HG03565 (cell line): Measurements from ENCODE around the gene C1orf167.

Source experiments
- ATAC-seq: cut with Tn5 transposase; IDR thresholded peaks from one replicate; pipeline ENCODE4 v1.9.1; 2021; ENCODE audit warnings: mild to moderate bottlenecking, moderate library complexity; ENCODE audit not compliant: unreplicated experiment

The C1orf167 gene

DNA sequence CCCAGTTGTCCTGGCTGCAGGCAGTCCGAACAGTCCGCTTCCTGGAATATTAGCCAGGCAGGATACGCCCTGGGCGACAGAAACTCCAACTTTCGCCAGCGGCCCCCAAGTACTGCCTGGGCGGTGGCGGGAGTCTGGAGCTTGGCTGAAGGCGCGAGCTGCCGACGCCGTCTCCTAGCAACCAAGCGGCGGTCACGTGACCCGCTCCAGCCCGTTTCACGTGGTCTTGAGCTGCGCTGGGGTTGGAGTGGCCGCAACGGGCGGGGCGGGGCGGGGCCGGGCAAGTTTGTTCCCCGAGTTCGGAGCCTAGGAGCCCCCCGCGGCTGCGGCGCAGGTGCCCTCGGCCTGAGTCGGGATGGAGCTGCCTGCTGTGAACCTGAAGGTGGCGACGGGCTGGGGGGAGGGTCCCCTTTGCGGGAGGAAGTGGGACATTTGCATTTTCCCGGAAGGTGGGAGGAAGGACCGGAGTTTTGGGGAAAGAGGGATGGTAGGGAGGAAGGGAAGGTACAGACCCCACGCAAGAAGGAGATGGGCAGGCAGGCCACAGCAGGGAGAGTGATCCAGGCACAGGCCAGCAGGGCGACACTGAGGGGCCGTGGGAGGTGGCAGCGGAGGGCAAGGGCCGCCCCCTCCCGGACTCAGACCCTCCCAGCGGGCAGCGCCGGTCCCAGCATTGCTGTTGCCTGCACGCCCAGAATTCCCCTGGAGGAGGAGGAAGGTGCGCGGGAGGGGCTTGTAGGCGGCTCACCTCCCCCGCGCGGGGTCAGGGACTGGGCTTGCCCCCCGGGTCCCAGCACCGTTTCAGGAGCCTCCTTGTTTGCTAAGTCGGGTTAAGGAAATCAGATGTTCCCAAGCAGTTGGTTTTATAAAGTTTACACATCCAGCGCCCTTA is 25.9 kb upstream of the C1orf167 start, which contains the start of gene AGTRAP:
TSS of gene AGTRAP (plus strand) at position 283 of the 892 bp plus-strand sequence. CDS start at position 356, 73 bp downstream.
- peak; percentile 64 for ATAC-seq

- ATAC-seq: no peak
Observed at GRCh38 chr1:11736746-11737639, 25.0 kb upstream of the C1orf167 start.

DNA sequence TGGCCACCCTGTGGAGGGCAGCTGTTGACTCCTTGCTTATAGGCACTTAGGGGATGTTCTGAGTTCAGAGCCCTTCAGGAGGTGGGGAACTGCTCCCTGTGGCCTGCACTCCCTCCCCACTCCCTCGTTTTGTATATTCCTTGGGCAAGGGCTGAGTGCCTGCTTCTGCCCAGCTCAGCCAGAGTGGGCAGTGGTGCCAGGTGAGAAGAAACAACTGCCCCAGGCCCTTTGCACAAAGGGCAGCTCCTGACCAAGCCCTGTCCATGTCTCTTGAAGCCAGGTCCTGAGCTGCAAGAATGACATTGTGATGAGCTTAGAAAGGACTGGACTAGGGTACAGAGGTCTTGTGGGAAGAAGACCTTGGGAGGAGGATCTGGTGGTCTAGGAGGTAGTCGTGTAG is 23.9 kb upstream of the C1orf167 start:
- no peak for ATAC-seq

GRCh38 chr1:11738783-11739182 is 23.2 kb upstream of the C1orf167 start:
- ATAC-seq: no peak

DNA sequence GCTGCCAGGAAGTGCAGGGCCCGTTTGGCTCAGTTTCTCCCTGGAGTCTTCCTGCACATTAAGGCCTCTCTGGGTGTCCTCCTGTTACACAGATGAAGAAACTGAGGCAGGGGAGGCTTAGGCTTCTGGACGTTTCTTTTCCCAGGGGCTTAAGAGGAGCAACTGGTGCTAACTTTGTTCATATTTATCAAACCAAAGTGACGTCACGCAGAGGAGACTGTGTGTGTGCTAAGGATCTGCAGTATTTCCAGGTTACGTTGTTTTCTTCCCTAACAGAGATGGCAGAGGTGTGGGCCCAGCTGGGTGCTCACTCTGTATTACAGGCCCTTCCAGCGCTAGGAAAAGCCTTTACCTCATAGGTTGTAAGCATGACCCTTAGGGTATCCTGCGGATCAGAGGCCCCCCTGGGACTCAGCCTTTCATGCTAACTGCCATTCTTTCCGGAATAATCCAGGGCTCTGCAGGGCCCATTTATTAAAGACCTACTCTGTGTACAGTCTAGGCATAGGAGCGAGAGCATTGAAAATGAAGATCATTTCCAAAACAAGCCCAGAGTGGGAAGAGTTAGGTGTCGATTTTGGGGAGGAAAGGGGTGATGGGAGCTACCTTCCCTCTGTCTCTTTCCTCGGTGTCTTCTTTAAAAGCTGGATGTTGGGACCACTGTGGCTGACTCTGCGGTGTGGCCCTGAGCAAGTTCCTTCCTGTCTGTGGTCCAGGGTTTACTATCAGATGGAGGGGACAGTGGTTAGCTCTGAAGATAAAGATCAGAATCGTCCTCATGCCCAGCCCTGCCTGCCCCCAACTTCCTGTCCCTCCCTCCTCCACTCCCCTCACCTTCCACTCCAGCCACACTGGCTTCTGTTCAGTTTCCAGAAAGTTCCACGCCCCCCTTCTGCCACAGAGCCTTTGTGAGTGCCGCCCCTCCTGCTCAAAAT is 21.5 kb upstream of the C1orf167 start:
- no peak for ATAC-seq

- no peak for ATAC-seq
Observed at GRCh38 chr1:11741482-11741881, 20.5 kb upstream of the C1orf167 start.

GRCh38 chr1:11741919-11742558 is 20.0 kb upstream of the C1orf167 start:
- no peak for ATAC-seq

GRCh38 chr1:11744287-11744686 is 17.7 kb upstream of the C1orf167 start:
- ATAC-seq: no peak

DNA sequence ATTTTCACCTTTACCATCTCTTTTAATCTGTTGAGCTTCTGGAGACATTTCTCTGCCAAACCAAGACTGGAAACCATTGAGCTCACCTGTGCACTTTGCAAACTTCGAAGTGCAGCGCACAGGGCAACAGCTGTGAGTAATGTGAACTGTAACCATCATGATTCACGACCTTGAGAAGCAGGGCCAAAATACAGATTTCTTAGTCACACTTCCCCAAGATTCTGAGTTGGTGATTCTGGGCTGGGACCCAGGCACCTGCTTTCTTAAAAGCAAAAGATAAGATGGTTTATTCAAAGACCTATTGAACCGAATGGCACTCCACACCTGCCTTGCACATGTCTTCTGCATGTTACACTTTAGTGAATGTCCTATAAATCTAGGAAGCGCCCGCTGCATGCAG is 15.9 kb upstream of the C1orf167 start:
- no peak for ATAC-seq

GRCh38 chr1:11746795-11747487 is 15.1 kb upstream of the C1orf167 start:
- ATAC-seq: no peak

- no peak for ATAC-seq
Observed at GRCh38 chr1:11748294-11749202, 13.4 kb upstream of the C1orf167 start.

- ATAC-seq: no peak
Observed at GRCh38 chr1:11749203-11749689, 12.7 kb upstream of the C1orf167 start.

DNA sequence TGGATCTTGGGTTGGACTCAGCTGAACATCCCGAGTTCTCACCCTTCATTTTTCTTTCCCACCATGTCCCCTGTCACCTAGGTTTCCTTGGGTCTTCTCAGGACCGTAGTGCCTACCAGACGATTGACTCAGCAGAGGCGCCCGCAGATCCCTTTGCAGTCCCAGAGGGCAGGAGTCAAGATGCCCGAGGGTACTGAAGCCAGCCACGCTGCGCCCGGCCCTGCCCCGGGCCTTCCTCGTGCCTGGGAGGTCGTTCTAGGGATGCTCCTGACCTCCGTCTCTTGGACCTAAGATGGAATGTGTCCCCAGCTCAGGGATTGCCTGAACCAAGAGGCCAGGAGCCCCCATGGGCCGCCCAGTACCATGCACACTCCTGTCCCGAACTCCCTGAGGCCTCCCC is 12.0 kb upstream of the C1orf167 start:
- ATAC-seq: no peak

- no peak for ATAC-seq
Observed at GRCh38 chr1:11751087-11751486, 10.9 kb upstream of the C1orf167 start.

DNA sequence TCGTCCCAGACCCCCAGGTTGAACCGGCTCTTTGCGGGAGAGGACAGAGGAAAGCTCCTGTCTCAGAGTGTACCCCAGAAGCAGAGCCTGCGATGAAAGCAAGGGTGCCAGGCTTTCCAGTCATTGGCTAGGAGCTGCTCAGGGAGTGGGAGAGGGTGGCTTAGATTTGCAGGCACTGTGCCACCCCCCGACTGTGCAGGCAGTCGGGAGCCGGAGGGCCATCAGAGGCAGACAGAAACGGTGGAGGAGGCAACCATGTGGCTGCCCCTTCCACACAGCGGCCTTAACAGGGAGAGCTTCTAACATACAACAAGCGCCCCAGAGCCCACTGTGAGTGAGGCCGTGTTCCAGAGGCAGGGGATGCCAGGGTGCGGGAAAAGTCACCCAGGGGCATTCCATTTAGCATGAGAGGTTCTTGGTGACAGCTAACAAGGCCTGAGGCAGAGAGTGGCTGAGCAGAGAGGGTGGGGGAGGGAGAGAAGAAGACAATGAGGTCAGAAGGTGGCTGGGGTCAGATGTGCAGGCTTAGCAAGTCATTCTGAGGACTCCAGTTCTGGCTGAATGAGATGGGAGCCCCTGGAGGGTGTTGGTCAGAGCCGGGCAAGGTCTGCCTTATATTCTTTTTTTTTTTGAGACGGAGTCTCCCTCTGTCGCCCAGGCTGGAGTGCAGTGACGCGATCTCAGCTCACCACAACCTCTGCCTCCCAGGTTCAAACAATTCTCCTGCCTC is 9.5 kb upstream of the C1orf167 start:
- no peak for ATAC-seq

DNA sequence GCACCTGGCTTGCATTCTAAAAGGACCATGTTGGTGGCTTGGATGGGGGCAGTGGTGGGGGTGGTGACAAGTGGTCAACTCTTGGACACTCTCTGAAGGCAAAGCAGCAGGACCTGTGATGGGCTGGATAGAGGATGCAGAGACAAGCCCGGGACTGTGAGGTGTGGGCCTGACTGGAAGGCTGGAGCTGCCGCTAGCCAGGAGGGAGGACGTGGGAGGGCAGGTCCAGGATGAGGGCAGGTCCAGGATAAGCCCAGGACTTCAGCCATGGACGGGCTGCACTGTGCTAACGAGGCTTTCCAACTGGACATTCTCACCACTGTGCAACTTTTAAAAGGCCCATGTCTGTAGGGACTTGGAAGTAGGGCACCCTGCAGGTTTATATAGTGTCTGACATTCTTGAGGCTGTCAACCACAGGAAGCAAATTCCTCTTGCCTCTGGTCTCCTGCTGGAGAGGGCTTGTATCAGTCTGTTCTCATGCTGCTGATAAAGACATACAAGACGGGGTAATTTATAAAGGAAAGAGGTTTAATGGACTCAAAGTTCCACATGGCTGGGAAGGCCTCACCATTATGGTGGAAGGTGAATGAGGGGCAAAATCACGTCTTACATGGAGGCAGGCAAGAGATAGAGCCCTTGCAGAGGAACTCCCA is 8.3 kb upstream of the C1orf167 start:
- no peak for ATAC-seq

DNA sequence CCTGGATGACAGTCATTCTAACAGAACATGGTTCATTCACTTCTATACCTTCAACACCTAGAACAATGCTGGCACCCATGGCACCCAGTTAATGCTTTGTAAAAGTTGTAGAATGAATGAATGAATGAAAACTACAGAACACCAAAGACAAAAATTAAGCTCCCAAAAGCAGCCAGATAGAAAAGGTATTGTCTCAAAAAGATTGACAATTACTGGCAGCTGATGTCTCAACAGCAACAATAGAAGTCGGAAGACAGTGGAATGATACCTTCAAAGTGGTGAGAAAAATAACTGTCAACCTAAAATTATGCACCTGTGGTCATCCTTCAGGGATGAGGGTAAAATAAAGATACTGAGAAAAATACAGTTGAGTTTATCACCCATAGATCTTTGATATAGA is 4.9 kb upstream of the C1orf167 start:
- no peak for ATAC-seq
